MM.1S (cell line): ENCODE results near the gene PLEKHA5.

ENCODE experiments used
- DNase-seq: peaks from one replicate; pipeline ENCODE4 v3.0.0-alpha.2; 2015
- H2AFZ ChIP-seq: fragments of 300-600 bp; sonication (generic); 2 replicates; pipeline ENCODE4 v1.6.0; 2016; ENCODE audit warnings: antibody characterized with exemption, low read length
- H3F3A ChIP-seq: fragments of 300-600 bp; sonication (generic); 2 replicates; pipeline ENCODE4 v1.6.1; 2016; ENCODE audit warnings: mild to moderate bottlenecking, antibody characterized with exemption, low read length, moderate library complexity, mixed read lengths; ENCODE audit not compliant: insufficient read depth
- H3K27ac ChIP-seq: fragments of 300-600 bp; sonication (generic); 2 replicates; pipeline ENCODE4 v1.5.1; 2016; ENCODE audit warnings: mild to moderate bottlenecking, low read length
- H3K27me3 ChIP-seq: fragments of 300-600 bp; sonication (generic); replicated peaks from 2 replicates; pipeline ENCODE4 v1.6.0; 2016; ENCODE audit warnings: low read length; ENCODE audit not compliant: insufficient read depth
- H3K36me3 ChIP-seq: fragments of 300-600 bp; sonication (generic); replicated peaks from 2 replicates; pipeline ENCODE4 v1.6.1; 2016; ENCODE audit warnings: mild to moderate bottlenecking, low read length, mixed read lengths; ENCODE audit not compliant: insufficient read depth
- H3K4me1 ChIP-seq: fragments of 300-600 bp; sonication (generic); 2 replicates; pipeline ENCODE4 v1.6.1; 2016; ENCODE audit warnings: low read length, mixed read lengths
- H3K4me2 ChIP-seq: fragments of 300-600 bp; sonication (generic); 2 replicates; pipeline ENCODE4 v1.6.0; 2016; ENCODE audit warnings: low read depth, low read length
- H3K4me3 ChIP-seq: fragments of 300-600 bp; sonication (generic); 2 replicates; pipeline ENCODE4 v1.5.1; 2016; ENCODE audit warnings: low read length, mixed read lengths
- H3K79me2 ChIP-seq: fragments of 300-600 bp; sonication (generic); 2 replicates; pipeline ENCODE4 v1.6.1; 2016; ENCODE audit warnings: mixed run types, low read length, mixed read lengths
- H3K9ac ChIP-seq: fragments of 300-600 bp; sonication (generic); 2 replicates; pipeline ENCODE4 v1.6.1; 2016; ENCODE audit warnings: low read length, mixed read lengths
- H3K9me2 ChIP-seq: fragments of 300-600 bp; sonication (generic); replicated peaks from 2 replicates; pipeline ENCODE4 v1.6.1; 2016; ENCODE audit warnings: mild to moderate bottlenecking, low read length, mixed read lengths; ENCODE audit not compliant: insufficient read depth
- H3K9me3 ChIP-seq: fragments of 300-600 bp; sonication (generic); replicated peaks from 2 replicates; pipeline ENCODE4 v1.6.1; 2016; ENCODE audit warnings: mild to moderate bottlenecking, low read length, mixed read lengths; ENCODE audit not compliant: insufficient read depth
- H4K20me1 ChIP-seq: fragments of 300-600 bp; sonication (generic); 2 replicates; pipeline ENCODE4 v1.6.1; 2016; ENCODE audit warnings: mild to moderate bottlenecking, low read length, moderate library complexity, mixed read lengths; ENCODE audit not compliant: insufficient read depth
- CTCF ChIP-seq: fragments of 300-600 bp; sonication (generic); IDR thresholded peaks from 2 replicates; pipeline ENCODE4 v1.5.1; 2016; ENCODE audit warnings: antibody characterized with exemption, low read length, mixed read lengths
- EZH2 ChIP-seq: fragments of 300-600 bp; sonication (generic); optimal IDR thresholded peaks from 2 replicates; pipeline ENCODE3; 2017; ENCODE audit warnings: low read depth, mild to moderate bottlenecking, antibody characterized with exemption, low read length, mixed read lengths
- EZH2phosphoT487 ChIP-seq: fragments of 300-600 bp; sonication (generic); IDR thresholded peaks from 2 replicates; pipeline ENCODE4 v1.6.1; 2018; ENCODE audit warnings: antibody characterized with exemption, low read length

PLEKHA5 gene

DNA sequence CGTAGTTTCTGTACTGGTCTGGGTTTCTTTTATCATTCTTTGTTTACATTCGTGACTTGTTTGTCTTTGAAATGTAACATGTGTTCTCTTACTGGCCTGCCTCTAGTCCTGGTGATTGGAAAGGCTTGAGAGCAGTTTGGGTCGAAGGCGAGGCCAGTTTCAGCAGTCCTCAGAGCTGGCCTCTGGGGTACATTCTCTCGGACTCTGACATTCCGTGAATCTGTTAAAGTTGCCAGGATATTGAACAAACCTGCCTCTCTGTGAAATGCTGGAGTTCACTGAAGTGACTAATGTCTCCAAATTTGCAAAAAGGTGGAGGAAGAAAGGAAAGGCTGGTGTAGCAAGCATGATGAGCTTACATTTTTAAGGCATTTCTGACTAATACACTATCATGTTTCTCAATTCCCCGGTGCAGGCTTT lies 1.5 kb downstream of the PLEKHA5 start:
- Histone ChIP-seq H3K9me3 (no peaks in the 10 kb centered on the region), H4K20me1 (no peaks in the 10 kb centered on the region), H3K9ac (peak overlapping the region; percentile 62; the same call in 1 of the 2 replicates), H3K27ac (no peak overlapping the region), H3K27me3 (no peaks in the 10 kb centered on the region), H3F3A (peaks cover 21% of the 10 kb centered on the region), H3K9me2 (no peaks in the 10 kb centered on the region), H3K79me2 (peaks cover 7% of the 10 kb centered on the region; the same call in 1 of the 2 replicates), H3K36me3 (no peaks in the 10 kb centered on the region), H2AFZ (peak overlapping the region; percentile 88), H3K4me1 (0 out of 2 replicates have a peak, but pooled peaks cover 8% of the 10 kb centered on the region), H3K4me3 (peak overlapping the region; percentile 83), H3K4me2 (peak overlapping the region; percentile 97)
- no peak for DNase-seq
- TF ChIP-seq EZH2phosphoT487 (no peak), EZH2 (no peak), CTCF (no peak)

- no peaks in the 10 kb centered on the region for H3K9me3 ChIP-seq
- no peak overlapping the region for H2AFZ ChIP-seq
- DNase-seq = no peak
- H3F3A ChIP-seq = no peaks in the 10 kb centered on the region
- H3K4me2 ChIP-seq = no peak overlapping the region
- H3K4me3 ChIP-seq = no peak overlapping the region
- H3K27ac ChIP-seq = no peak overlapping the region
- 0 out of 2 replicates have a peak, but pooled peaks cover 2% of the 10 kb centered on the region for H3K79me2 ChIP-seq
- no peaks in the 10 kb centered on the region; the same call in 1 of the 2 replicates for H4K20me1 ChIP-seq
- no peaks in the 10 kb centered on the region for H3K9me2 ChIP-seq
- H3K36me3 ChIP-seq = no peaks in the 10 kb centered on the region
- H3K4me1 ChIP-seq = no peaks in the 10 kb centered on the region
- TF ChIP-seq CTCF (no peak), EZH2phosphoT487 (no peak), EZH2 (no peak)
- H3K9ac ChIP-seq = no peak overlapping the region
- H3K27me3 ChIP-seq = no peaks in the 10 kb centered on the region
Measured at GRCh38 chr12:19138551-19138950, 9.0 kb downstream of the PLEKHA5 start.

DNA sequence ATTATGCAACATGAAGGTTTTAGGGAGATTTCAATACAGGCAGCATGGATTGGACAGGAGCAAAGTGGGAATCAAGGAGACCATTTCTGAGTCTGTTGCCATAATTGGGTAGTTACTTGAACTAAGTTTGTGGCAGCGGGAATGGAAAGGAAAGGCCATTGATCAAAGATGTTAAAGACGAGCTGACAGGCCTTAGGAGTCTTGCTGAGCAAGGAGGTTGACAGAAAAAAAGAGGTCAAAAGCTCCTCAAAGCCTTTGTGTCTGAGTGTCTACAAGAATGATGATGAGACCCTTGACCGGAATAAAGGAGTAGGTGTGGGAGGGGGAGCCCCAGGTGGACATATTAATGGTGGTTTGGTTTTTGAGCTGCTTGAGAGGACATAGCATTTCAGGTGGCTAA lies 9.4 kb downstream of the PLEKHA5 start:
- Histone ChIP-seq H3F3A (no peaks in the 10 kb centered on the region), H3K27ac (no peak overlapping the region), H3K4me3 (no peak overlapping the region), H3K9me3 (no peaks in the 10 kb centered on the region), H3K4me1 (no peaks in the 10 kb centered on the region), H3K27me3 (no peaks in the 10 kb centered on the region), H2AFZ (no peak overlapping the region), H3K79me2 (0 out of 2 replicates have a peak, but pooled peaks cover 2% of the 10 kb centered on the region), H3K9me2 (no peaks in the 10 kb centered on the region), H3K9ac (no peak overlapping the region), H3K36me3 (no peaks in the 10 kb centered on the region), H4K20me1 (no peaks in the 10 kb centered on the region; the same call in 1 of the 2 replicates), H3K4me2 (no peak overlapping the region)
- TF ChIP-seq EZH2 = no peak
- TF ChIP-seq EZH2phosphoT487 = no peak
- TF ChIP-seq CTCF = no peak
- DNase-seq = no peak
